ENCODE measurements around the gene NRP1.

- TF ChIP-seq POLR2A (IDR thresholded peaks at IDR 0.05) (no peak), CTCF (IDR thresholded peaks at IDR 0.05) (no peak)
These were observed 157.8 kb downstream of the NRP1 start for GRCh38 chr10:33176688-33177087.
